Limb (tissue), 2 donors: ENCODE results near the gene ZNF48.

Source experiments
- DNase-seq, 2 donors: peaks; one replicate each; pipeline ENCODE4 v3.0.0-alpha.2; 2016; ENCODE audit errors: extremely low spot score in 2 of 2

Gene ZNF48

DNA sequence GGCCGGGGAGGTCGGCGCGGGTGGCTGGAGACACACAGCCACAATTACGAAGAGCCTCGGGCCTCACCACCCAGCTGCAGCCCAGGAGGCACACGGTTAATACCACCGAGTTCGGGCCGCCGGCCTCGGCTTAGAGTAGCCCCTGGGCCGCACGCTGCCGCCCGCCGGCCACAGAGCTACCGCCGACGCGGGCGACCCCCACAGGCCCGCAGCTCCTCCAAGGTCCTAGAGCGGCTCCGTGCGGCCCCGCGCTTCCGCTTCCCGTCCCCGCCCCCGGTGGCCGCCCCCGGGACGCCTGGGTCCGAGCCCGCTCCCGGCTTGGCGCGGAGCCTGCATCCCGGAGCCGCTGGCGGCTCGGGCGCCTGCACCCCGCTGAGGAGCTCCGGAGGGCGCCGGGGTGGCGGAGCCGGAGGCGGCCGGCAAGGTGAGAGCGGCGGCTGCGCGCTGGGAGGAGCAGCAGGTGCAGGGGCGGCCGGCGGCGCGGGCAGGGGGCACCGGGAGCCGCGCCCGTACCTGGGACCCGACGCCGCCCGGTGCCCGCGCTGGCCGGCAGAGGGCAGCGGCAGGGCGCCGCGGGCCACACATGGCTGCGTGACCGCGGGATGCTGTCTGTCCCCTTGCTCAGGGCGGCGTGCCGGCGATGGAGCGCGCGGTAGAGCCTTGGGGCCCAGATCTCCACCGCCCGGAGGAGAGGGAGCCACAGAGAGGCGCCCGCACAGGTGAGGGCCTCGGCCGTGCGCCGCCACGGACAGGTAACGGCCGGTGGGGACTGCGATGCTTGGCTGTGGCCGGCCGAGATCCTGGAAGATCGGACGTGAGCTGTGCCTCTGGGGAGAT lies at the start of gene ZNF48:
ZNF48 (plus strand) TSS at position 266 of the 837 bp plus-strand sequence; CDS start at position 641, 375 bp downstream.
- DNase-seq: peak; percentile 91 to 96

DNA sequence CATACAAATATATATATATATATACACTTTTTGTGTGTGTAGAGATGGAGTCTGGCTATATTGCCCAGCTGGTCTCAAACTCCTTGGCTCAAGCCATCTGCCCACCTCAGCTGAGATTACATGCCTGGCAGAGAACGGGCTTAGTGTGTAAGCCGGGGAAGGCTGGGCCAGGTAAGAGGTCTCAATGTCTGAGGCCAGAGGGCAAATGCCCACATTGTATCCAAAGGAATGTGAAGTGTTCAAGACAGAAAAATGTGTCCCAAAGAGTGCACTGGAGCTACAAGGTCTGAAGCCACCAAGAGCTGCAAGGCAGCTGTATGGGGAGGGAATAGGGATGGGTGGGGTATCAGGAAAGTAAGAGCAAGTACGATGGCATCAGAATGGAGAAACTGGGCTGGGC lies 48.9 kb upstream of the ZNF48 start:
- no peak for DNase-seq

DNA sequence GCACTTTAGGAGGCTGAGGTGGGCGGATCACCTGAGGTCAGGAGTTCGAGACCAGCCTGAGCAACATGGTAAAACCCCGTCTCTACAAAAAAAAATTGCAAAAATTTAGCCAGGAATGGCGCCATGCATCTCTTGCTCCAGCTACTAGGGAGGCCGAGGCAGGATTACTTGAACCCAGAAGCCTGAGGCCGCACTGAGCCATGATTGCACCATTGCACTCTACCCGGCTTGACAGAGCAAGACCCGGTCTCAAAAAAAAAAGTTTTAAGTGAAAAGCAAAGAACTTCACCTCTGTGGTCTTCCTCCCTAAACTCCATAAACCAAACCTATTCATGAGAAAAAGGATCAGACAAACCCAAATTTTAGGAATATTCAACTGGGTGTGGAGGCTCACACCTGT lies 47.1 kb upstream of the ZNF48 start:
- no peak for DNase-seq

DNA sequence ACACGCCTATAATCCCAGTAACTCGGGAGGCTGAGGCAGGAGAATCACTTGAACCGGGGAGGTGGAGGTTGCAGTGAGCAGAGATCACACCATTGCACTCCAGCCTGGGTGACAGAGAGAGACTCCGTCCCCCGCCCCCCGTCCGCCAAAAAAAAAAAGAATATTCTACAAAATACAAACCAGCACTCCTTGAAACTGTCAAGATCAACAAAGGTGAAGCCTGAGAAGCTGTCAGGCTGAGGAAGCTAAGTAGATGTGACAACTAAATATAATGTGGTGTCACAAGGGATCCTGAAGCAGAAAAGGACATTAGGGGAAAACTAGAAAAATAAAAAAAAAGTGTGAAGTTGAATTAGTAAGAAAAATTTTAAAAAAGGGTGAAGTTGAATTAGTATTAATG lies 46.3 kb upstream of the ZNF48 start:
- no peak for DNase-seq

DNA sequence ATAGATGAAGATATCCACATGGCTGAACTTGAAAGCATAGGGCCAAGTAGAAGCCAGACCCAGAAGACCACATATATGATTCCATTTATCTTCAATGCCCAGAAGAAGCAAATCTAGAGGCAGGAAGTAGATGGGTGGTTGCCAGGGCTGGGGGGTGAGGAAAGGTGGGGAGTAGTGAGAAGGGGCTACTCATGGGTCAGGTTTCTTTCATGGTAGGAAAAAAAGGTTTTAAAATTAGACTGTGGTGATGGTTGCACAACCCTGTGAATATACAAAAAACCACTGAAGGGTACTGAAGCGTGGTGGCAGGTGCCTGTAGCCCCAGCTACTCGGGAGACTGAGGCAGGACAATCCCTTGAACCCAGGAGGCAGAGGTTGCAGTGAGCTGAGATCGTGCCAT lies 45.5 kb upstream of the ZNF48 start:
- DNase-seq: no peak

DNA sequence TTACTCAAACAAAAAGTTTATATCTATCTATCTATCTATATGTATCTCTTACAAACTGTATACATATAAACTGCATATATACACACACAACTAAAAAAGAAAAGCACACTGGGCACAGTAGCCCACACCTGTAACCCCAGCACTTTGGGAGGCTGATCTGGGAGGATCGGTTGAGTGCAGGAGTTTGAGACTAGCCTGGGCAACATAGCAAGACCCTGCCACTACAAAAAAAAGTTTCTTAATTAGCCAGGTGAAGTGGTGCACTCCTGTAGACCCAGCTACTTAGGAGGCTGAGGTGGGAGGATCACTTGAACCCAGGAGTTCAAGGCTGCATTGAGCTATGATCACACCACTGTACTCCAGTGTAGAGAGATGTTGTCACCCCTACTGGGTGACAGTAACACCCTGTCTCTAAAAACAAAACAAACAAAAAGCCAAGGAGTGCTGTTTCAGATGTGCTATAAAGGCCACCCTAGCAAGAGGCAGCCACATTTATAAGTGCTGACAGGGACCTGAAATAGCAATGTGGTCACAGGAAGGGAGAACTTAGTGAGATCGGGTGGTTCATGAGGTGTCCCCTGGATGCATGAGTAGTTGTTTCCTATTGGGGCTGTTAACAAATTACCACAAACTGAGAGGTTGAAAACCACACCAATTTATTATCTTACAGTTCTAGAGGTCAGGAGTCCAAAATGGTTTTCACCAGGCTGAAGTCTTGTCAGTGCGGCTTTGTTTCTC lies 44.9 kb upstream of the ZNF48 start:
- DNase-seq: no peak

DNA sequence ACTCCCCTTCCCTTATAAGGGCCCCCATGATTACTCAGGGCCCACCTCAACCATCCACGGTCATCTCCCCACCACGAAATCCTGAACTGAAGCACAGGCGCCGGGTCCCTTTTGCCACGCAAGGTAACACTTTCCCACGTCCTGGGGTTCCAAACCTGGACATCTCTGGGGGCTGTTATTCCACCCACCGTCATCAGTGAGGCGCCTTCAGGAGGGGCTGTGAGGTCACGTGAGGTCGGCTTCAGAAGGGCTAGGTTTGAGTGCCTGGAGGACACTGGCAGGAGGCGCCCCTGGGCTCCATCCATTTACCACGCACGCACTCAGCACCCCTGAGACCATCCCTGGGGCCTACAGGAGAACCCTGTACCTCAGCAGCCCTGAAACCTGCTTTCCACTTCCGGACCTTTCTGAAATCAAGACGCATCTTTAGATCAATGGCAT lies 44.2 kb upstream of the ZNF48 start:
- DNase-seq: no peak

DNA sequence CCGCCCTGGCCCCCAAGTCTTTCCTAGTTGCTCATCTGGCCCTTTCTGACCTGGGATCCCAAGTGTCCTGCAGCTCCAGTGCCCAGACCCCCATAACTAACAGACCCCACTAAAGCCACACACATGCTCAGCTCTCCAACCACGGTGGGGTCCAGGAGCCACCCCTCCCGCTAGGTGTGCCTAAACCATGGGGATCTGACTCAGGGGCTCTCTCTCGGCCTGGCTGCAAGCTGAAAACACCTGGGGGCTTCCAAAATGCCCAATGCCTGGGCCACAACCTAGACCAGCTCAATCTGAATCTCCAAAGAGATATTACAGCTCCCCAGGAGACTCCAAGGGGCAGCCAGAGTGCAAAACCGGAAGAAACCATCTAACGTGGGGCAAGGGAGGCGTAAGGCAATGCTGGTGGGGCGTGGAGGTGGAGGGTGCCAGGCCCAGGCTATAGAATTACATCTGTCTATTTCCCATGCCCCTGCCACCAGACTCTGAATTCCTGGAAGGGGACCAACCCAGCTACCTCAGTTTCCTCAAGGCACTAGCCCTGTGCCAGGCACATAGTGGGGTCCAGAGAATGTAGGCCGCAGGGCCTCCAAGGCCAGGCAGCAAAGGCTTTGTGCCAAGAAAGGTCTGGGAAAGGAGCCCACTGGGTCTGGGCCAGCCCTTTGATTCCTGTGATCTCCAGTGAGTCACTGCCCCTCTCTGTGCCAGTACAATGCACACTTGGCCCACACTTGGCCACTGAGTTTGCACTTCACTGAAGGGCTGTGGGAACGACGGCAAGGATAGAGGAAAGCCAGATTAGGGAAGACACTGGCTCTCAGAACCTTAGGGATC lies 43.4 kb upstream of the ZNF48 start:
- DNase-seq: no peak

DNA sequence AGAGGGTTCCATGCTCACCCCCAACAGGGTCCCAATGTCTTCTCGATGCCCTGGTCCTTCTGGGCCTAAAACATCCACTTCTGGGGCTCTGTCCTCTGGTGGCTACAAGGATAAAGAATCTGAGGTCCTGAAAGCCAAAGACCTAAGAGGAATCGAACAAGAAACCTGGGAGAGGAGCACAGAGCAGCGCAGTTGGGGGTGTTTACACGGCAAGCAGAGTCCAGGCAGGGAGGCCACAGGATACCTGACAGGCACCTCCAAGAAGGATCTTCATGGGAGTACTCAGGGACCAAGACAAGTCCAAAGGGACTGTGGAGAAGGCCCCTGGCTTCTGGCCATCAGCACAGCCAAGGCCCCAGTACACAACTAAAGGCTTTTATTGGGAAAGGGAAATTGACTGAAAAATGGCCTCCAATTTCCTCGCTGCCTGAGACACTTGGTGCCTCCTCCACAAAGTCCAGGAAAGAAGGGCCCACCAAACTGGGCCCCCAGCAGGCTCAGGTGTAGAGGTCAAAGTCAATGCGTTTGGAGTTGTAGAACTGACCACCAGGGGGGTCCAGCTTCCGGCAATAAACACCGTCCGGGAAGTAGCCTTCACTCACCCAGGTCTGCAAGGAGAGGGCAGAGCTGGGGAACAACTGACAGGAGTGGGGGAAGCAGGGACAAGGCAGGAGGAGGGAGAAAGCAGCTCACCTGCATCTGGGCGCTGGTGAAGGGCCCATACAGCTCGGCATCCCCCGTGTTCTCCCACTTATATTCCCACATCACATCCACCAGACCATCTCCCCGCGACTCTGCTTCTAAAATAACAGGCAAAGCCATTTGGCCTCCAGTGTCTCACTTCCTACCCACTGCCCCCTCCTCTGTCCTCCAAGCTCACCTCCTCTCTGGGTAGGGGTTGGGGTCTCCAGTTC lies 42.5 kb upstream of the ZNF48 start:
- no peak for DNase-seq

DNA sequence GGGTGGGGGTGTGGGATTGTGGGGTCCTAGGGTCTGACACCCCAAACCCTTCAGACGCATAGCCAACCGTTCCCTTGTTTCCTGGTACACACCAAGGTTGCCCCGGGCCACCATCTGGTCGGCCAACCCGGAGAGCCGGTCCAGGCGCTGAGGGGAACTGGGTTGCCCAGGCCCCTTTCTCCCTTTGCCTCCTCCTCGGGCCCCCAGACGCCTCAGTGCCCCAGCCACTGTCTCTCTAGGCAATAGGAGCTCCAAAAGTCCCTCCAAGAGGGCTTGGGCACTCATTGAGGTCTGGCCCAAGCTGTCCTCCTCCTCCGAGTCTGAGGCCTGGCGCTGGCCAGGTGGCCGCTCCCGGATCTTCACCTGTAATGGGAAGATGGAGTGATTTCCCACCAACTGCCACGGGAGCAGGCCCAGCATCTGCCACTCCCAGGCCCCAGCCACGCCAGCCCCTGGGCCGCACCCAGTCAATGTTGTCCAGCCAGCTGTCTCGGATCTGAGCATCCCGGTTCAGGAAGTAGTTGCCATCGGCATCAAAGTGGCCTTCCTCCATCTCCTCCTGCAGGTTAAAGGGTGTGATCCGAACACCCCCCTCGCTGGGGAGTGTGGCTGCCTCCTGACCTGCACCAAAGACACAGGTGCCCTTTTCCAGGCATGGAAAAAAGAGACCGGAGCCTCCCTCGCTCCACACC lies 41.6 kb upstream of the ZNF48 start:
- DNase-seq: no peak

DNA sequence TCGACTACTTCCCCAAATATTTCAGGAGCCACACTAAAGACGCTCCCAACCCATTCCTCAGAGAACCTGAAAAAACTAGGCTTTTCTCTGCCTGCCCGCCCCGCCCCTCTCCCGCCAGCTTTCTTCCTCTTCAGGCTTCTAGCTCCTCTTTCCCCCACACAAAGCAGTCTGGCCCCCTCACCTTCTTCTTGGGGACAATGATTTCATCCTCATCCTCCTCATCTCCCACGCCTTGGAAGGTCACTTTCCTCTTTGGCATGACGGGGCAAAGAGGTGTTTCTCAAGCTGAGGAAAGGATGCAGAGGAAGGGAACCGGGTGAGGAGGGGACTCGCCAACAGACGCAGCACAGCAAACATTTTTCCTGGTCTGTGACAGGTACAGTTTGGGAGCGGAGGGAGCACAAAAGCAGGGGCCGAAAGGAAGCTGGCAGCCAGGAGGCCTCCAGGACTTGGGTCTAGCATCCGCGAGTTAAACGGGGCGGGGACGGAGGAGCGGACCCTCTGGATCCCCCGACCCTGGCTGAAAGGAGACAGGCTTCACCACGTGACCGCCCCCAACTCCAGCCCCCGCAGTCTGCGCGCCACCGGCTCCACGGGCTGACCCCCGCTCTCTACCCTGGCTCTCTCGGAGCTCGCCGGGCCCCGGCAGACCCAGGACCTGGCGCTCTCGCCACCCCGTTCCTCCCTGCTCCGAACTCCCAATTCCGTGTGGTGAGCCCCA lies 40.6 kb upstream of the ZNF48 start:
- no peak for DNase-seq

DNA sequence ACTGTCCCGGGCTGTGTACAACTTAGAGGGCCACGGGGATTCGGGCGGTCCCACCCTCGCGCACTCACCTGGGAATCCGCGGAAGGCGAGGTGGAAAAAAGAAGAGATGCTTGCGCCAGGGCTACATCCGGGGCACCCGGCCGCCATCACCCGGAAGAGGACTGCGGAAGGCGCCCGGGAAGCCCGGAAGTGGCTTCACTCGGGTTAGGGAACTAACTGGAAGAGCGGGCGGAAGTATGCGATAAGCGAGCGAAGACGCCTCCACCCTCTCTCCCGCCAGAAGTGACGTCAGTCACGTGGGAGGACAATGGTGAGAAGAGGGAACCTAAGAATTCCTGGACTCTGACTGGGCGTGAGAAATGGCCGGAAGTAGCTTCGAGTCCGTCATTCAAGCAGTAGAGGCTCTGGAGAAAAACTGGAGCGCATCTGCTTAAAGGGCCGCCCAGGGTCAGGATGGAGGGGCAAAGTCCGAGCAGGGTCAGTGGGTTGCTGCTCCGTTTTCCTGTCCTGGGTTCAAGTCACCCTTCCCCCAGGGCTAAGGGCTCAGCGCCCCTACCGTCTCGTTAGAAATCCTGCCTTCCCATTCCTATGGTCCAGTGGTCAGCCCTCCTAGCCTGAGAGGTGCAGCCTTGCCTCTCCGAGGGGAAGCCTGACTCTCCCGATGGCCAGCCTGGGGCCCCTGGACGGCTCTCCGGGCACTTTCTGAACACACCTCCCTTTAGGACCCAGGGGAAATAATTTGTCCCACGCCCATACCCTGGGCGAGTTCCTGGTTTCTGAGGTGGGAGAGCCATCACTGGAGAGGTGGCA lies 39.9 kb upstream of the ZNF48 start, which contains the start of gene CD2BP2:
CD2BP2 (minus strand) TSS at position 165 of the 810 bp plus-strand sequence. CDS start 627 bp downstream, outside the sequence.
- DNase-seq: peak; percentile 95 to 98

DNA sequence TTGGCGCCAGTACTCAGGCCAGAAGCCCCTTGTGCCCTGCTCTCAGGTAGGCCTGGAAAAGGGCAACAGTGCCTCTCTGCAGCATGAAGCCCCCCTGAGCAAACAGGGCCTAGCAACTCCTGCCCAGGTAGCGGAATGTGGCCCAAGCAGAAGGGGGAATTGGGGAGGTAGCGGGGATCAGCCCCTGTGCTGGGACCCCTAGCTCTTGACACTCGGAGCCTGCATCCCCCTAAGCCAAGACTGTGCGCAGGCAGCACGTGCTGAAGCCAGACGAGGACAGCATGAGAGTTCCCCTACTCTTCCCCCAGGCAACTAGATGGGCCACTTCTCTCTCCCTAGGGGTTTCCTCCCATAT lies 39.3 kb upstream of the ZNF48 start:
- no peak for DNase-seq

DNA sequence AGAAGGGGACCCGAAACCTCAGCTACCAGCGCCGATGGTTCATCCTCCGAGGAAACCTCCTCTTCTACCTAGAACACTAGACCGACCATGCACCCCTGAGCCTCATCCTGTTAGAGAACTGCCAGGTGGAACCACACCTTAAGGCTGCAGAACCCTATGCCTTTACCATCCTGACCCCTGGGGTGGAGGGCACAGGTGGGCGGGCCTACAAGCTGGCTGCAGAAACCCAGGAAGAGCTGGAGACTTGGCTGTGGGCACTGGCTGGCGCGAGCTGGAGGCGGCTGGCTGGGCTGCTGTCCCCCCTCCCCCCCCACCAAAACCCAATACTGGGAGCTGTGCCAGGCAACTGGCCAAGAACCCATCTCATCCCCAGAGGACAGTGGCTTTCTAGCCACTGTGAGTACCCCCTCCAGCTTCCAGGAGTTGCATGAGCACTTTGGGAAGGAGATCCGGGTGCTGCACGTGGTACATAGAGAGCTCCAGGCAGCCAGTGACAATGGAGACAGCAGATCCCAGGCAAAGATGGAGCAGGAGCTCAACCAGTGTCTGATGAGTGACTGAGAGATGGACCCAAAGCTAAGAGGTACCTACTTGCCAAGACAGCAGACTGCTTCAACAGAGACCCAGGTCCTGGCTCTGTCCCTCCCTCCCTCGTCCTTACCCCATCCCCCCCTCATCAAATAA lies 38.7 kb upstream of the ZNF48 start:
- DNase-seq: no peak

DNA sequence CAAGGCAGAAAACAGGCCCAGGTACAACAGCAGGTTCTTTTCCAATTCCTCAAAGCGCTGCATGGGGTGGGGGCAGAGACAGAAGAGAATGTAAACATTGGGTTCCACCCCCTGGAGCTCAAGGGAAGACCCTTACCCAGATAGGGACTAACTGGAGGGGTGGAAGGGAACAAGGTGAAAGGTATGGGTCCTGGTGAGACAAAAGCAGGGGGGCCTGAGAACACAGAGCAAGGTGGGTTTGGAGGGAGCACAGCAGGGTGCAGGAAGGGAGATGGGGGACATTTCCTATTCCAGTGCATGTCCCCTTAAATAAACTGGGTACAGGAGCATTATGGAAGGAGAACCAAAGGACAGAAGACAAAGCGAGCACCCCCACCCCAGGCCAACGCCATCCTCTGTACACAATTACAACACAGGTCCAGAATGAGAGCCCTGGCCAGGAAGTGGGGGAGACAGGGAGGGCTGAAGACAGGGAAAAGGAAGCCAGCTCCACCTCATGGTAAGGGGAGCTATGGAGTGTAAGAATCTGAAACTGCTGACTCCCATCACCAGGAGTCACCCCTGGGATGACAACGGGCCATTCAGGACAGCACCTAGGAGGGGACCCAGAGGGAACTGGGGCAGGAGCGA lies 38.0 kb upstream of the ZNF48 start:
- no peak for DNase-seq

DNA sequence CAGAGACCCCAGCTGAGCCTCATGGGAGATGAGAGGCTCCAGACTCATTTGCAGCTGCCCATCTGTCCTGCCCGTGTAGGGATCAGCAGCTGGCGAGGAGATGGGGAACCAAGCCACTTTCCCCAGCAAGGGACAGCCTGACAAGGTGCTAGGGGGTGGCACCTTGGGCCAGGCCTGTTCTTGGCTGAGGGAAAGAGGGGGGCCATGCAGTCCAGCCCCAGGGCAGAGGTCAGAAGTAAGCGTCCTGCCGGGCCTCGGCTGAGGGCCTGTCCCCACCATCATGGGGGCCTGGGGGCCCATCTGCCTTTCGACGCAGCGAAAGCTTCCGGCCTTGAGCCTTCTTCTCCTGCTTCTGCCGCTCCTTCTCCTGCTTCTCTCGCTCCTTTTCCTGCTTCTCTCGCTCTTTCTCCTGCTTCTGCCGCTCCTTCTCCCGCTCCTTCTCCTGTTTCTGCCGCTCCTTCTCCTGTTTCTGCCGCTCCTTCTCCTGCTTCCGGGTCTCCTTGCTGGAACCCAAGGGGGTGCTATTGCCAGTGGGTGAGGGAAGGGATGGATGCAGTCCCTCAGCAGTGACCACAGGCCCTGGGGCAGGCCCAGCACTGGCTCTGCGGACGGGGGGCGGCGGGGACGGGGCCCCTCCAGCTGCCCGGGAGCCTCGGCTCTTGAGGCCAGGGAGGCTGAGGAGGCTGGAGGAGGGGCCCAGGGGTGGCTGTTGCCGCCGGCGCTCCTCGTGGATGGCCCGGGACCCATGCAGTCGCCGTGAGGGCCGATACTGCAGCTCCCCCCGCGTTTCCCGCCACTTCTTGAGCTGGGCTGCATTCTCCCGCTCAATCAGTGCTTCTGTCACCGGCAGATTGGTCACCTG lies 37.3 kb upstream of the ZNF48 start:
- DNase-seq: no peak

DNA sequence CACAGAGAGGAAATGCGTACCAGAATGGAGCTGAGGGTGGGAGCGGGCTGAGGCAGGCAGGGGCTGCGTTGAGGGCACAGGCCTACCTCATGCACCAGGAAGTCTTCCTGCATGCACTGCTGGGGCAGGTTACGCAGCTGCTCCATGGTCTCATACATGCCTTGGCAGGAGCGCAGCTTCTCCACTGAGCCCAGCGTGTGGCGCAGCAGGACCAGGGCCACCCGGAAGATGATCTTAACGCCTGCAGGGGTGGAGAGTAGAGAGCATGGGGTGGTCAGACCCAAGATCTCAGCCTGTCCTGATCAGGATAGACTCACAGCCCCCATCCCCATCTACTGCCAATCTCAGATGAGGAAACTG lies 36.7 kb upstream of the ZNF48 start:
- DNase-seq: no peak
